T-helper 2 cell treated with Interferon-gamma antibody and Interleukin-4, amounts not matched to agents 100 ng/mL and 5 ng/mL, for 36 hours (primary cell): ENCODE results near the gene LHX2. TPM values are rescaled to one million over a fixed set of nuclear protein-coding genes. Genes with fewer than 3 reads are reported as not detected.

Source experiments
- intact Hi-C: fragments of 100-400 bp; cut with micrococcal nuclease; formaldehyde crosslinking; loops from one replicate; pipeline ENCODE4 v1.15.1; 2023
- total RNA-seq: library from RNA; stranded (reverse); gene quantifications from 2 replicates; pipeline ENCODE4 v1.2.3, GENCODE V29; 2022

The LHX2 gene
- total RNA-seq, 1 donor from 2014 or later, result not detected

GRCh38 chr9:124032247-124032646 lies 20.7 kb downstream of the LHX2 start:
- intact Hi-C loops, result no loop called here

GRCh38 chr9:124033348-124033747 lies 21.8 kb downstream of the LHX2 start:
- intact Hi-C loops, result no loop called here

GRCh38 chr9:124033967-124034366 lies 22.4 kb downstream of the LHX2 start:
- intact Hi-C loops, result no loop called here

- intact Hi-C loops, result no loop called here
Measured at GRCh38 chr9:124035001-124035650, 23.6 kb downstream of the LHX2 start.

GRCh38 chr9:124036578-124036977 lies 25.0 kb downstream of the LHX2 start:
- intact Hi-C loops, result no loop called here

GRCh38 chr9:124037790-124038189 lies 26.2 kb downstream of the LHX2 start:
- intact Hi-C loops, result no loop called here

GRCh38 chr9:124038239-124038638 lies 26.7 kb downstream of the LHX2 start:
- intact Hi-C loops, result no loop called here

GRCh38 chr9:124038790-124039633 lies 27.4 kb downstream of the LHX2 start:
- intact Hi-C loops, result no loop called here

GRCh38 chr9:124040186-124040931 lies 28.8 kb downstream of the LHX2 start:
- intact Hi-C loops, result no loop called here

GRCh38 chr9:124040935-124041816 lies 29.6 kb downstream of the LHX2 start:
- intact Hi-C loops, result loop anchor here (1.0 kb wide), 1 partner anchor 497 kb away; no protein-coding TSS in a partner anchor

- intact Hi-C loops, result loop anchor here (1.0 kb wide), 1 partner anchor 497 kb away; no protein-coding TSS in a partner anchor
Measured at GRCh38 chr9:124041817-124042116, 30.2 kb downstream of the LHX2 start.

- intact Hi-C loops, result no loop called here
Measured at GRCh38 chr9:124042201-124042721, 30.7 kb downstream of the LHX2 start.

GRCh38 chr9:124044448-124044847 lies 32.9 kb downstream of the LHX2 start:
- intact Hi-C loops, result no loop called here

- intact Hi-C loops, result no loop called here
Measured at GRCh38 chr9:124045076-124045829, 33.7 kb downstream of the LHX2 start.

GRCh38 chr9:124045830-124046177 lies 34.2 kb downstream of the LHX2 start:
- intact Hi-C loops, result no loop called here

GRCh38 chr9:124046189-124046588 lies 34.6 kb downstream of the LHX2 start:
- intact Hi-C loops, result no loop called here

GRCh38 chr9:124047251-124047672 lies 35.7 kb downstream of the LHX2 start:
- intact Hi-C loops, result no loop called here

GRCh38 chr9:124050955-124051354 lies 39.4 kb downstream of the LHX2 start:
- intact Hi-C loops, result no loop called here

GRCh38 chr9:124052401-124052800 lies 40.8 kb downstream of the LHX2 start:
- intact Hi-C loops, result no loop called here

GRCh38 chr9:124054582-124055227 lies 43.1 kb downstream of the LHX2 start:
- intact Hi-C loops, result no loop called here
